B cell (primary cell): ENCODE measurements around the gene COL4A6. TPM values are rescaled to one million over a fixed set of nuclear protein-coding genes. Genes with fewer than 3 reads are reported as not detected.
"Not testable (repeated sequence)": the region's sequence is repeated elsewhere in the genome, so short reads cannot be mapped to it uniquely, and the experiment has no call there.

Source experiments
- ATAC-seq: fragments of 200-7000 bp; cut with Tn5 transposase; one replicate; pipeline ENCODE4 v1.10.0; 2021; ENCODE audit warnings: low read depth, mild to moderate bottlenecking, moderate number of reproducible peaks, moderate library complexity
- CTCF ChIA-PET: fragments of 350-600 bp; sonication (Branson Sonifier 250); formaldehyde crosslinking; loops from one replicate; lab custom pipeline; 2021; ENCODE audit warnings: antibody characterized with exemption, inconsistent platforms; lab: Charles Lee
- POLR2A ChIA-PET: fragments of 350-600 bp; sonication (Branson Sonifier 250); formaldehyde crosslinking; loops from one replicate; lab custom pipeline; 2021; ENCODE audit warnings: antibody characterized with exemption; lab: Charles Lee
- DNase-seq: peaks from one replicate; pipeline ENCODE4 v3.0.0; 2013
- H2AFZ ChIP-seq: 2 replicates; pipeline ENCODE4 v1.6.1; 2012; ENCODE audit warnings: mild to moderate bottlenecking, low read depth, low read length; ENCODE audit not compliant: insufficient read depth, poor library complexity, severe bottlenecking
- H3K27ac ChIP-seq, 2 donors: 1 replicate in 1 of 2; 2 replicates in 1 of 2; pipeline ENCODE4 v1.5.1; 2012 to 2013; ENCODE audit warnings: low read length in 2 of 2, mild to moderate bottlenecking in 2 of 2, moderate library complexity in 1 of 2
- H3K27me3 ChIP-seq, 4 experiments: fragments of 200-600 bp in 1 of 4; sonication (generic) in 1 of 4; replicated peaks in 1 of 4; 1 replicate in 2 of 4; 2 replicates in 2 of 4; pipeline versions ENCODE4 v1.6.1 to v1.7.0; 2013 to 2016; ENCODE audit warnings: low read length in 3 of 4, mild to moderate bottlenecking in 2 of 4, mixed read lengths in 1 of 4, moderate library complexity in 1 of 4; ENCODE audit not compliant: insufficient read depth in 4 of 4, control insufficient read depth in 3 of 4; ENCODE audit errors: control extremely low read depth in 1 of 4
- H3K36me3 ChIP-seq, 2 experiments: replicated peaks in 1 of 2; 1 replicate in 1 of 2; 2 replicates in 1 of 2; pipeline versions ENCODE4 v1.6.1 to v1.7.1; 2013; ENCODE audit warnings: low read length in 1 of 2; ENCODE audit not compliant: insufficient read depth in 2 of 2, control insufficient read depth in 1 of 2; ENCODE audit errors: control extremely low read depth in 1 of 2, extremely low read depth in 1 of 2
- H3K4me1 ChIP-seq, 2 donors: fragments of 200-600 bp in 1 of 2; sonication (generic) in 1 of 2; 1 replicate in 1 of 2; 2 replicates in 1 of 2; pipeline versions ENCODE4 v1.5.1 to v1.6.1; 2013 to 2017; ENCODE audit warnings: low read length in 2 of 2; ENCODE audit not compliant: control insufficient read depth in 2 of 2, insufficient read depth in 2 of 2
- H3K4me2 ChIP-seq: replicated peaks from 2 replicates; pipeline ENCODE3; 2012; ENCODE audit warnings: mild to moderate bottlenecking, low read depth, low read length; ENCODE audit not compliant: poor library complexity, severe bottlenecking
- H3K4me3 ChIP-seq, 5 experiments: fragments of 200-600 bp in 1 of 5; sonication (generic) in 1 of 5; 1 replicate in 3 of 5; 2 replicates in 2 of 5; pipeline versions ENCODE4 v1.5.1 to v1.7.0; 2011 to 2016; ENCODE audit warnings: low read length in 4 of 5, mild to moderate bottlenecking in 4 of 5, low read depth in 2 of 5, control low read depth in 1 of 5, moderate library complexity in 1 of 5; ENCODE audit not compliant: insufficient read depth in 1 of 5; ENCODE audit errors: control extremely low read depth in 1 of 5, extremely low read depth in 1 of 5
- H3K79me2 ChIP-seq: fragments of 200-600 bp; sonication (generic); one replicate; pipeline ENCODE4 v1.6.0; 2016; ENCODE audit warnings: low read length; ENCODE audit not compliant: control insufficient read depth, insufficient read depth
- H3K9ac ChIP-seq: fragments of 200-600 bp; sonication (generic); 2 replicates; pipeline ENCODE4 v1.6.1; 2017; ENCODE audit warnings: mild to moderate bottlenecking, low read length, moderate library complexity
- H3K9me3 ChIP-seq, 3 donors: one replicate each; pipeline versions ENCODE4 v1.6.1 to v1.7.1; 2013; ENCODE audit warnings: low read length in 2 of 3; ENCODE audit not compliant: control insufficient read depth in 2 of 3, insufficient read depth in 1 of 3; ENCODE audit errors: control extremely low read depth in 1 of 3
- H4K20me1 ChIP-seq: 2 replicates; pipeline ENCODE4 v1.6.0; 2012; ENCODE audit warnings: mild to moderate bottlenecking, low read length; ENCODE audit not compliant: insufficient read depth, control insufficient read depth, poor library complexity, severe bottlenecking
- H3K27ac Mint-ChIP-seq: one replicate; pipeline ENCODE4 v1.8.0; 2021; ENCODE audit warnings: mixed read lengths
- H3K27me3 Mint-ChIP-seq: one replicate; pipeline ENCODE4 v1.8.0; 2021; ENCODE audit warnings: mixed read lengths
- H3K4me1 Mint-ChIP-seq: one replicate; pipeline ENCODE4 v1.8.0; 2021; ENCODE audit warnings: mixed read lengths
- H3K4me3 Mint-ChIP-seq: one replicate; pipeline ENCODE4 v1.8.0; 2021; ENCODE audit warnings: mixed read lengths
- H3K9me3 Mint-ChIP-seq: one replicate; pipeline ENCODE4 v1.8.0; 2022; ENCODE audit warnings: mixed read lengths; ENCODE audit not compliant: insufficient read depth
- CTCF ChIP-seq: fragments of 200-600 bp; IDR thresholded peaks from one replicate; pipeline ENCODE4 v1.8.0; 2022; ENCODE audit warnings: antibody characterized with exemption, mild to moderate bottlenecking
- EZH2 ChIP-seq: IDR thresholded peaks from 2 replicates; pipeline ENCODE4 v1.6.1; 2012; ENCODE audit warnings: borderline replicate concordance, low read depth, mild to moderate bottlenecking, moderate library complexity, low read length; ENCODE audit not compliant: insufficient read depth, poor library complexity, severe bottlenecking
- WGBS: methylation state at CpG from one replicate; pipeline ENCODE4 v1.1.5; 2013; ENCODE audit warnings: missing lambda C conversion rate; ENCODE audit not compliant: insufficient coverage; 5-methylcytosine and 5-hydroxymethylcytosine counted together
- intact Hi-C: fragments of 100-400 bp; cut with micrococcal nuclease; formaldehyde crosslinking; loops from one replicate; pipeline ENCODE4 v1.10.0; 2022
- polyA plus RNA-seq: library from polyadenylated mRNA; depleted of rRNA; stranded (reverse); fragments of >200 nt; gene quantifications from 2 replicates; pipeline ENCODE4 v1.2.3, GENCODE V29; 2012
- total RNA-seq, 2 donors: library from RNA; stranded (reverse); fragments of 120-200 nt in 1 of 2; gene quantifications; 1 replicate in 1 of 2; 2 replicates in 1 of 2; pipeline versions ENCODE4 v1.2.3 to v1.2.4, GENCODE V29; 2013 to 2022

Gene COL4A6
- total and polyA plus RNA-seq, 2 donors (not counting 1 experiment from before 2014, with no cell fraction given), result not detected

GRCh38 chrX:108384783-108385182 is 53.4 kb downstream of the COL4A6 start:
- no peak for DNase-seq
- H3K79me2 ChIP-seq, result no peaks in the 10 kb centered on the region

GRCh38 chrX:108380222-108380621 is 58.0 kb downstream of the COL4A6 start:
- Histone ChIP-seq H4K20me1 (no peaks in the 10 kb centered on the region), H3K4me1 (no peaks in the 10 kb centered on the region), H3K36me3 (no peaks in the 10 kb centered on the region), H3K27ac (no peak overlapping the region), H3K4me3 (no peak overlapping the region), H2AFZ (no peak overlapping the region), H3K79me2 (no peaks in the 10 kb centered on the region), H3K27me3 (no peaks in the 10 kb centered on the region), H3K9ac (no peak overlapping the region), H3K9me3 (no peaks in the 10 kb centered on the region), H3K4me2 (no peak overlapping the region)
- ATAC-seq (no peak), DNase-seq (no peak)
- no peak overlapping the region for H3K27ac Mint-ChIP-seq
- H3K4me3 Mint-ChIP-seq, result no peak overlapping the region
- H3K27me3 Mint-ChIP-seq, result no peaks in the 10 kb centered on the region
- POLR2A ChIA-PET, result no interaction called here
- TF ChIP-seq CTCF (no peak), EZH2 (no peak)
- H3K9me3 Mint-ChIP-seq, result no peaks in the 10 kb centered on the region
- H3K4me1 Mint-ChIP-seq, result no peaks in the 10 kb centered on the region
- intact Hi-C loops, result no loop called here
- no CpG with 5 or more reads among the region's 2 CpGs for WGBS
- CTCF ChIA-PET, result no interaction called here

More at GRCh38 chrX:108384783-108385182, 53.4 kb downstream of the COL4A6 start:
- H4K20me1 ChIP-seq, result no peaks in the 10 kb centered on the region
- Mint-ChIP-seq H3K4me3 (no peak overlapping the region), H3K27ac (no peak overlapping the region), H3K27me3 (no peaks in the 10 kb centered on the region), H3K4me1 (no peaks in the 10 kb centered on the region), H3K9me3 (no peaks in the 10 kb centered on the region)
- no peak for ATAC-seq
- H3K4me2 ChIP-seq, result no peak overlapping the region
- no peaks in the 10 kb centered on the region for H3K4me1 ChIP-seq
- no peak overlapping the region for H3K4me3 ChIP-seq
- intact Hi-C loops, result no loop called here
- H3K27ac ChIP-seq, result no peak overlapping the region
- no CpG with 5 or more reads among the region's 1 CpG for WGBS
- ChIA-PET POLR2A (no interaction called here), CTCF (no interaction called here)
- H3K9me3 ChIP-seq, result no peaks in the 10 kb centered on the region
- no peak overlapping the region for H3K9ac ChIP-seq
- no peak for TF ChIP-seq CTCF
- TF ChIP-seq EZH2, result no peak
- H3K36me3 ChIP-seq, result no peaks in the 10 kb centered on the region
- no peaks in the 10 kb centered on the region for H3K27me3 ChIP-seq
- H2AFZ ChIP-seq, result no peak overlapping the region

- H3K4me1 Mint-ChIP-seq, H3K4me3 Mint-ChIP-seq, H3K9me3 ChIP-seq, intact Hi-C loops, H3K27ac ChIP-seq, H3K27ac Mint-ChIP-seq, DNase-seq, H2AFZ ChIP-seq, H3K4me2 ChIP-seq, H3K79me2 ChIP-seq, H3K9ac ChIP-seq, H3K27me3 ChIP-seq, CTCF ChIA-PET, H3K4me1 ChIP-seq, POLR2A ChIA-PET, H3K4me3 ChIP-seq, H3K27me3 Mint-ChIP-seq, H3K36me3 ChIP-seq, ATAC-seq, H3K9me3 Mint-ChIP-seq, H4K20me1 ChIP-seq: not testable (repeated sequence)
- WGBS, result 62% methylated on average over 7 of the region's 11 CpGs
Observed at GRCh38 chrX:108376821-108377220, 61.4 kb downstream of the COL4A6 start.
